Measurements from ENCODE around the gene HS3ST6. TPM values are rescaled to one million over a fixed set of nuclear protein-coding genes. Genes with fewer than 3 reads are reported as not detected.

HS3ST6 gene
- total and polyA plus RNA-seq, 2 of the 13 experiments (the other 11 are each of a cell fraction or from before 2014, with no cell fraction given): not detected

DNA sequence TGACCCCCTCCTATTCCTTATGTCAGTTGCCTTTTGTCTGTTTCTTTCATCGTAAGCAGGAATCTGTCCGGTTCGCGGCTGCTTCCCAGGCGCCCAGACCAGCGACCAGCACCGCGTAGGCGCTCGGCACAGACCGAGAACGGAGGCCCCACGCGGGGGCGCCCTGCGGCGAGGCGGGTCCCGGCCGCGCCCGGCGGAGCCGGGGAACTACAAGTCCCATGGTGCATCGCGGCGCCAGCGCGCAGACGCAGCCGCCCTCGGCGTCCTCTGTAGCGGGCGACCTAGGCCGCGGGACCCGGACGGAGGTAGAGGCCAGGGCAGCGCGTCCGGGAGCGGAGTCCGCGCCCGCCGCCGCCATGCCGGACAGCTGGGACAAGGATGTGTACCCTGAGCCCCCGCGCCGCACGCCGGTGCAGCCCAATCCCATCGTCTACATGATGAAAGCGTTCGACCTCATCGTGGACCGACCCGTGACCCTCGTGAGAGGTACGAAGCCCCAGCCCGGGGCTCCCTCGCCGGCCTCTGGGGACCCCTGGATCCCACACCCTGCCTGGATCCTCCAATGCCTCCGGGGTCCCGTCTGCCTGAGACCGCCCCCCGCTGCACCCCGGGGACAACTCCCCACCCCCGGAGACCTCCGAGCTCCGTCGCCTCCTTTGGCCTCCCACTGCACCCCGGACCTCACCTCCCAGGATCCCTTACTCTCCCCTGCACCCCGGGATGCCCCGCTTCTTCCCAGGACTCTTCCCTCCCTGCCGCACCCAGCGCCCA is 41.2 kb upstream of the HS3ST6 start, which contains the start of gene NDUFB10 (continued):
- TF ChIP-seq ZNF280B (CRISPR knock-in tag; IDR thresholded peaks at IDR 0.05; ENCODE audit: borderline replicate concordance) (peak; percentile 66; the same call in 1 of the 2 replicates), ZNF816 (CRISPR knock-in tag; IDR thresholded peaks at IDR 0.05; ENCODE audit: borderline replicate concordance) (peak; percentile 66; the same call in 1 of the 2 replicates), ZNF430 (CRISPR knock-in tag; IDR thresholded peaks at IDR 0.05) (peak; percentile 25; the same call in 1 of the 2 replicates), ZBTB39 (CRISPR knock-in tag; IDR thresholded peaks at IDR 0.05) (0 out of 2 replicates have a peak, but pooled peaks have one; percentile 58), ZNF296 (CRISPR knock-in tag; conservative IDR thresholded peaks at IDR 0.05) (no peak), ZIK1 (CRISPR knock-in tag; IDR thresholded peaks at IDR 0.05; ENCODE audit: borderline replicate concordance, low read depth) (0 out of 2 replicates have a peak, but pooled peaks have one; percentile 61), DMTF1 (CRISPR knock-in tag; IDR thresholded peaks at IDR 0.05) (no peak), ZNF121 (CRISPR knock-in tag; IDR thresholded peaks at IDR 0.05) (0 out of 2 replicates have a peak, but pooled peaks have one; percentile 15), ZNF552 (CRISPR knock-in tag; IDR thresholded peaks at IDR 0.05; ENCODE audit: borderline replicate concordance) (no peak), RFXANK (CRISPR knock-in tag; IDR thresholded peaks at IDR 0.05) (0 out of 2 replicates have a peak, but pooled peaks have one; percentile 80), KLF13 (CRISPR knock-in tag; IDR thresholded peaks at IDR 0.05) (no peak), PAWR (CRISPR knock-in tag; IDR thresholded peaks at IDR 0.05; ENCODE audit: borderline replicate concordance) (no peak), ARID4A (CRISPR knock-in tag; IDR thresholded peaks at IDR 0.05; ENCODE audit: borderline replicate concordance) (peak; percentile 93), ZNF777 (CRISPR knock-in tag; IDR thresholded peaks at IDR 0.05) (peak; percentile 61; the same call in 1 of the 2 replicates), TOE1 (CRISPR knock-in tag; IDR thresholded peaks at IDR 0.05) (peak; percentile 45; the same call in 1 of the 2 replicates)
- TF ChIP-seq, protein P1, sequence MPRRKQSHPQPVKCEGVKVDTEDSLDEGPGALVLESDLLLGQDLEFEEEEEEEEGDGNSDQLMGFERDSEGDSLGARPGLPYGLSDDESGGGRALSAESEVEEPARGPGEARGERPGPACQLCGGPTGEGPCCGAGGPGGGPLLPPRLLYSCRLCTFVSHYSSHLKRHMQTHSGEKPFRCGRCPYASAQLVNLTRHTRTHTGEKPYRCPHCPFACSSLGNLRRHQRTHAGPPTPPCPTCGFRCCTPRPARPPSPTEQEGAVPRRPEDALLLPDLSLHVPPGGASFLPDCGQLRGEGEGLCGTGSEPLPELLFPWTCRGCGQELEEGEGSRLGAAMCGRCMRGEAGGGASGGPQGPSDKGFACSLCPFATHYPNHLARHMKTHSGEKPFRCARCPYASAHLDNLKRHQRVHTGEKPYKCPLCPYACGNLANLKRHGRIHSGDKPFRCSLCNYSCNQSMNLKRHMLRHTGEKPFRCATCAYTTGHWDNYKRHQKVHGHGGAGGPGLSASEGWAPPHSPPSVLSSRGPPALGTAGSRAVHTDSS (CRISPR knock-in tag; conservative IDR thresholded peaks at IDR 0.05): no peak
